ENCODE data around the gene ZNF592. TPM values are rescaled to one million over a fixed set of nuclear protein-coding genes. Genes with fewer than 3 reads are reported as not detected.

Gene ZNF592
- polyA plus RNA-seq, 1 donor from 2014 or later = 3.9 TPM

- no peak overlapping the region for H2AFZ ChIP-seq (ENCODE audit: low read depth, low read length)
- no peaks in the 10 kb centered on the region for H3K9me3 ChIP-seq (ENCODE audit: low read length)
- no peak for TF ChIP-seq POLR2AphosphoS5 (IDR thresholded peaks at IDR 0.05)
- no peaks in the 10 kb centered on the region for H3F3A ChIP-seq (ENCODE audit: insufficient read depth, low read length, poor library complexity, severe bottlenecking)
- no peak overlapping the region for H3K4me2 ChIP-seq (ENCODE audit: low read length)
- H3K9me2 ChIP-seq (ENCODE audit: insufficient read depth, low read length) = no peaks in the 10 kb centered on the region
- no peaks in the 10 kb centered on the region for H3K36me3 ChIP-seq (ENCODE audit: insufficient read depth, low read length)
- no peak overlapping the region for H3K4me3 ChIP-seq (ENCODE audit: low read length)
- H3K27me3 ChIP-seq (ENCODE audit: insufficient read depth, low read depth, low read length) = no peaks in the 10 kb centered on the region
- no peaks in the 10 kb centered on the region for H4K20me1 ChIP-seq (ENCODE audit: insufficient read depth)
- H3K79me2 ChIP-seq (replicated peaks; ENCODE audit: insufficient read depth, low read length) = peaks cover 61% of the 10 kb centered on the region
- H3K27ac ChIP-seq (ENCODE audit: low read length) = no peak overlapping the region
- H3K9ac ChIP-seq (ENCODE audit: low read length) = no peak overlapping the region
Observed at GRCh38 chr15:84755736-84756527, 7.5 kb downstream of the ZNF592 start.

- Histone ChIP-seq H3K4me2 (ENCODE audit: low read length) (no peak overlapping the region), H3F3A (ENCODE audit: insufficient read depth, low read length, poor library complexity, severe bottlenecking) (no peaks in the 10 kb centered on the region), H4K20me1 (ENCODE audit: insufficient read depth) (no peaks in the 10 kb centered on the region), H2AFZ (ENCODE audit: low read depth, low read length) (no peak overlapping the region), H3K27me3 (ENCODE audit: insufficient read depth, low read depth, low read length) (no peaks in the 10 kb centered on the region), H3K9me3 (ENCODE audit: low read length) (no peaks in the 10 kb centered on the region), H3K27ac (ENCODE audit: low read length) (no peak overlapping the region), H3K79me2 (replicated peaks; ENCODE audit: insufficient read depth, low read length) (peaks cover 58% of the 10 kb centered on the region), H3K9me2 (ENCODE audit: insufficient read depth, low read length) (no peaks in the 10 kb centered on the region), H3K4me3 (ENCODE audit: low read length) (no peak overlapping the region), H3K9ac (ENCODE audit: low read length) (no peak overlapping the region), H3K36me3 (ENCODE audit: insufficient read depth, low read length) (no peaks in the 10 kb centered on the region)
- TF ChIP-seq EZH2 (IDR thresholded peaks at IDR 0.05; ENCODE audit: borderline replicate concordance, insufficient read depth, low read length, poor library complexity, severe bottlenecking) (no peak), EP300 (conservative IDR thresholded peaks at IDR 0.05; ENCODE audit: poor library complexity, severe bottlenecking) (no peak), REST (IDR thresholded peaks at IDR 0.05; ENCODE audit: borderline replicate concordance) (no peak), RAD21 (conservative IDR thresholded peaks at IDR 0.05) (no peak), TAF1 (IDR thresholded peaks at IDR 0.05; ENCODE audit: low read depth) (no peak), SMC3 (conservative IDR thresholded peaks at IDR 0.05; ENCODE audit: poor library complexity) (no peak), MXI1 (conservative IDR thresholded peaks at IDR 0.05; ENCODE audit: poor library complexity, severe bottlenecking) (no peak), POLR2AphosphoS5 (IDR thresholded peaks at IDR 0.05) (no peak), CTCF (IDR thresholded peaks at IDR 0.05; ENCODE audit: poor library complexity, severe bottlenecking) (no peak)
Observed at GRCh38 chr15:84759018-84759417, 10.6 kb downstream of the ZNF592 start.
